Lung (tissue), 12 donors: ENCODE data around the gene TRMT61A. TPM values are rescaled to one million over a fixed set of nuclear protein-coding genes. Genes with fewer than 3 reads are reported as not detected.

Experiments
- ATAC-seq: fragments of 200-7000 bp; cut with Tn5 transposase; one replicate; pipeline ENCODE4 v1.9.1; 2020; ENCODE audit warnings: moderate number of reproducible peaks; ENCODE audit not compliant: insufficient read depth, low FRiP score
- DNase-seq, 3 donors: peaks; one replicate each; pipeline ENCODE4 v3.0.0-alpha.2; 2013 to 2017
- H3K27ac ChIP-seq, 2 donors: one replicate each; pipeline ENCODE4 v1.5.1; 2013; ENCODE audit warnings: mild to moderate bottlenecking in 2 of 2, moderate library complexity in 2 of 2, control low read depth in 1 of 2, inconsistent platforms in 1 of 2, low read depth in 1 of 2, low read length in 1 of 2
- H3K27me3 ChIP-seq, 3 donors: one replicate each; pipeline ENCODE4 v1.5.1; 2013; ENCODE audit warnings: low read length in 2 of 3; ENCODE audit not compliant: control insufficient read depth in 3 of 3, insufficient read depth in 3 of 3
- H3K36me3 ChIP-seq, 4 donors: one replicate each; pipeline ENCODE4 v1.5.1; 2013; ENCODE audit warnings: low read length in 4 of 4, mild to moderate bottlenecking in 1 of 4, moderate library complexity in 1 of 4; ENCODE audit not compliant: control insufficient read depth in 4 of 4, insufficient read depth in 4 of 4
- H3K4me1 ChIP-seq, 5 donors: one replicate each; pipeline ENCODE4 v1.5.1; 2013; ENCODE audit warnings: low read length in 5 of 5, mild to moderate bottlenecking in 2 of 5, moderate library complexity in 1 of 5; ENCODE audit not compliant: control insufficient read depth in 5 of 5, insufficient read depth in 5 of 5
- H3K4me3 ChIP-seq: one replicate; pipeline ENCODE4 v1.5.1; 2013; ENCODE audit warnings: mild to moderate bottlenecking, control low read depth, moderate library complexity
- H3K9ac ChIP-seq, 2 donors: one replicate each; pipeline ENCODE4 v1.5.1; 2013; ENCODE audit warnings: low read length in 2 of 2, control low read depth in 1 of 2; ENCODE audit not compliant: insufficient read depth in 1 of 2
- H3K9me3 ChIP-seq, 4 donors: one replicate each; pipeline ENCODE4 v1.5.1; 2013; ENCODE audit warnings: low read length in 3 of 4, mild to moderate bottlenecking in 1 of 4, moderate library complexity in 1 of 4; ENCODE audit not compliant: control insufficient read depth in 4 of 4, insufficient read depth in 3 of 4
- CTCF ChIP-seq: IDR thresholded peaks from 2 replicates; pipeline ENCODE4 v1.5.1; 2012; ENCODE audit warnings: mild to moderate bottlenecking; ENCODE audit errors: control extremely low read depth, extremely low read depth
- WGBS, 2 donors: extraction: QIAGEN DNeasy Blood & Tissue Kit; methylation state at CpG; one replicate each; pipeline ENCODE4 v1.1.7; 2013; 5-methylcytosine and 5-hydroxymethylcytosine counted together
- polyA plus RNA-seq, 2 donors: library from polyadenylated mRNA; stranded (reverse); fragments of 200-250 nt; gene quantifications; one replicate each; pipeline ENCODE4 v1.2.1, GENCODE V29; 2013
- total RNA-seq, 2 donors: library from RNA; depleted of rRNA in 1 of 2; stranded (reverse); fragments of >200 nt in 1 of 2; gene quantifications; one replicate each; pipeline ENCODE4 v1.2.1, GENCODE V29; 2014 to 2021
- donor health status: control.
- donor health status: control.
- donor health status: Bipolar disorder and iron deficiency.
- donor health status: healthy.
- donor health status: DM: yes; HTN: yes; CAD: no.

Gene TRMT61A
- total and polyA plus RNA-seq, 4 donors, result 11.9 to 21.5 (median 16.0) TPM

DNA sequence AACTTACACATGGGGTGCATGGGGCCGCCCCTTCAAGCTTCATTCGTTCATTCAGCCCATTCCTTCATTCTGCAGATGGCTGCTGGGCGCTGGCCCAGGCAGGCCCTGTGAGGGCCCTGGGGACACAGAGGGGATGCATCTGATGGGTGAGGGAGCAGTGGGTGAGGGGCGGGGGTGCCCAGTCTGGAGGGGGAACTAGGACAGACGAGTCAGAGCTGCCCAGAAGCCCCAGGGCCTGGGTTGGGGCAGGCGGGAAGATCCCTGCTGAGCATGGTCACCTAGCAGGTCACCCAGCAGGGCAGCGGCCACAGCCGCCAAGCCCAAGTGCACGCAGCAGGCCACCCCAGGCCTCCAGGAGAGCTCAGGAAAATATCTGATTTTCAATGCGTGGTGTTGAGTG lies 14.1 kb downstream of the TRMT61A start:
- peak overlapping the region in 1 of 2 donors; percentile 5 for H3K27ac ChIP-seq
- H3K4me3 ChIP-seq, result no peak overlapping the region
- DNase-seq (no peak), ATAC-seq (no peak)
- no peaks in the 10 kb centered on the region for H3K36me3 ChIP-seq
- H3K27me3 ChIP-seq, result no peaks in the 10 kb centered on the region
- no peaks in the 10 kb centered on the region for H3K9me3 ChIP-seq
- WGBS, 2 donors, result 81 to 88% methylated on average over 10 of the region's 10 CpGs
- no peak overlapping the region for H3K9ac ChIP-seq
- H3K4me1 ChIP-seq, result peaks cover 4 to 50% (median 38%) of the 10 kb centered on the region in 5 donors
- no peak for TF ChIP-seq CTCF

GRCh38 chr14:103543721-103544387 lies 14.9 kb downstream of the TRMT61A start:
- H3K27me3 ChIP-seq, result no peaks in the 10 kb centered on the region
- H3K4me1 ChIP-seq, result peaks cover 4 to 50% (median 33%) of the 10 kb centered on the region in 5 donors
- H3K4me3 ChIP-seq, result no peak overlapping the region
- no peak for TF ChIP-seq CTCF
- WGBS, 2 donors, result 78 to 86% methylated on average over 19 of the region's 19 CpGs
- no peak overlapping the region for H3K27ac ChIP-seq
- H3K9me3 ChIP-seq, result no peaks in the 10 kb centered on the region
- H3K9ac ChIP-seq, result peak overlapping the region in 1 of 2 donors; percentile 19
- DNase-seq (peak in 1 of 3 donors; percentile 15), ATAC-seq (no peak)
- no peaks in the 10 kb centered on the region for H3K36me3 ChIP-seq

DNA sequence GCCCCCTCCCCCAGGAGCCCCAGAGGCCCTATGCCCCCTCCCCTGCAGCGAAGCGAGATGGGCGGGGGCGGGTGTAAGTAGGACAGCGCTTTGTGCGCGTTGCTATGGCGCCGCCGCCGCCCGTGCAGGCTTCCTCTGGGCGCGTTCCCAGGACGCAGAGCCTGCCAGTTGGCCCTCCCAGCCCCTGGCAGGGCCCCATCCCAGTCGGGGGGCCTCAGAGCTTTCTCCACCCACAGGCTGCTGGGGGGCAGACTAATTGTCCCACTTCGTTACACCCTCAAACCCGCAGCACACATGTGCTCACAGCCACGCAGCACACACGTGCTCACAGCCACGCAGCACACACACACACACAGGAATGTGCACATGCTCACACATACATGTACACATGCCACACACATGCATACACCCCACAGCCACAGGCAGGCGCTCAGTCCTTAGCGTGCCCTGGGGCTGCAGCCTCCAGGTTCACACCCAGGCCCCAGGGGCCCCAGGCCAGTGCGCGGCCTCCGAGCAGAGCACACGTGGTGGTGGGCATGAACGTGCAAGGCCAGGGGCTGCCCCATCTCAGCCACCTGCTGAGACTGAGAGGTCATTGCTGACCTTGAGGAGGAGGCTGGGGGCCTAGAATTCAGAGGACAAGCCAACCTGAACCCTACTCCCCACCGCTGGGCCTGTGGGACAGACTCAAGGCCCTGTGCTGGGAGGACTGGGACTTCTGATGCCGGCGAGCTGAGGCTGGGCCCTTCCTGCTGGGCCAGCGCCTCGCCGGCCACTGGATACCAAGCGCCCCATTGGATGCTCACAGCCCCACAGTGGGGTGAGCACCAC lies 15.6 kb downstream of the TRMT61A start:
- Histone ChIP-seq H3K36me3 (no peaks in the 10 kb centered on the region), H3K27ac (no peak overlapping the region), H3K4me1 (peaks cover 4 to 49% (median 28%) of the 10 kb centered on the region in 5 donors), H3K9me3 (no peaks in the 10 kb centered on the region), H3K4me3 (no peak overlapping the region), H3K27me3 (no peaks in the 10 kb centered on the region), H3K9ac (no peak overlapping the region)
- no peak for ATAC-seq
- WGBS, 2 donors, result 70 to 86% methylated on average over 34 to 35 of the region's 35 CpGs
- TF ChIP-seq CTCF, result no peak
- DNase-seq, result peak; percentile 70 to 85 (median 77)
